Common myeloid progenitor, CD34-positive (primary cell): Measurements from ENCODE around the gene SYNGR3.
A peak's percentile ranks its signal among the peaks of the same experiment; 100 is the strongest.

Experiments used
- CTCF ChIA-PET: fragments of 350-600 bp; sonication (Branson Sonifier 250); formaldehyde crosslinking; loops from one replicate; lab custom pipeline; 2021; ENCODE audit warnings: antibody characterized with exemption; lab: Charles Lee
- POLR2A ChIA-PET: fragments of 350-600 bp; sonication (Branson Sonifier 250); formaldehyde crosslinking; loops from one replicate; lab custom pipeline; 2021; ENCODE audit warnings: antibody characterized with exemption; lab: Charles Lee
- DNase-seq, 3 donors: peaks; one replicate each; pipeline versions ENCODE4 v3.0.0 to v3.0.0-alpha.2; 2013
- H3K27ac ChIP-seq, 2 experiments: 1 replicate in 1 of 2; 2 replicates in 1 of 2; pipeline ENCODE4 v1.7.0; 2013; ENCODE audit warnings: inconsistent platforms in 2 of 2, low read length in 2 of 2, mild to moderate bottlenecking in 2 of 2, low read depth in 1 of 2, moderate library complexity in 1 of 2; ENCODE audit not compliant: severe bottlenecking in 2 of 2, insufficient read depth in 1 of 2, poor library complexity in 1 of 2
- H3K27me3 ChIP-seq, 5 experiments: replicated peaks in 2 of 5; 1 replicate in 3 of 5; 2 replicates in 2 of 5; pipeline versions ENCODE4 v1.6.1 to v1.7.0; 2013; ENCODE audit warnings: low read length in 4 of 5, mild to moderate bottlenecking in 2 of 5, moderate library complexity in 2 of 5, inconsistent platforms in 1 of 5; ENCODE audit not compliant: insufficient read depth in 5 of 5, control insufficient read depth in 4 of 5
- H3K36me3 ChIP-seq, 4 experiments: 1 replicate in 2 of 4; 2 replicates in 2 of 4; pipeline versions ENCODE4 v1.6.1 to v1.7.0; 2013; ENCODE audit warnings: low read length in 3 of 4, control low read depth in 1 of 4, mild to moderate bottlenecking in 1 of 4; ENCODE audit not compliant: control insufficient read depth in 4 of 4, insufficient read depth in 4 of 4
- H3K4me1 ChIP-seq, 4 experiments: 1 replicate in 3 of 4; 2 replicates in 1 of 4; pipeline versions ENCODE4 v1.6.1 to v1.7.1; 2013; ENCODE audit warnings: low read length in 3 of 4, mild to moderate bottlenecking in 3 of 4, control low read depth in 1 of 4, inconsistent platforms in 1 of 4, moderate library complexity in 1 of 4; ENCODE audit not compliant: control insufficient read depth in 4 of 4, insufficient read depth in 4 of 4; ENCODE audit errors: control extremely low read depth in 1 of 4
- H3K4me3 ChIP-seq, 7 experiments: 1 replicate in 4 of 7; 2 replicates in 3 of 7; pipeline versions ENCODE4 v1.5.1 to v1.7.0; 2013; ENCODE audit warnings: mild to moderate bottlenecking in 7 of 7, low read length in 6 of 7, moderate library complexity in 6 of 7, inconsistent platforms in 2 of 7, low read depth in 2 of 7, control low read depth in 1 of 7; ENCODE audit not compliant: insufficient read depth in 4 of 7, control insufficient read depth in 1 of 7; ENCODE audit errors: extremely low read depth in 1 of 7
- H3K9me3 ChIP-seq, 5 experiments: 1 replicate in 4 of 5; 2 replicates in 1 of 5; pipeline versions ENCODE4 v1.6.1 to v1.7.1; 2013; ENCODE audit warnings: low read length in 4 of 5, mild to moderate bottlenecking in 2 of 5, inconsistent platforms in 1 of 5, low read depth in 1 of 5, moderate library complexity in 1 of 5; ENCODE audit not compliant: control insufficient read depth in 4 of 5, insufficient read depth in 2 of 5; ENCODE audit errors: control extremely low read depth in 1 of 5
- whole genome bisulfite sequencing: methylation state at CpG from one replicate; pipeline ENCODE4 v1.1.5; 2013; ENCODE audit not compliant: insufficient coverage; 5-methylcytosine and 5-hydroxymethylcytosine counted together

SYNGR3 gene

DNA sequence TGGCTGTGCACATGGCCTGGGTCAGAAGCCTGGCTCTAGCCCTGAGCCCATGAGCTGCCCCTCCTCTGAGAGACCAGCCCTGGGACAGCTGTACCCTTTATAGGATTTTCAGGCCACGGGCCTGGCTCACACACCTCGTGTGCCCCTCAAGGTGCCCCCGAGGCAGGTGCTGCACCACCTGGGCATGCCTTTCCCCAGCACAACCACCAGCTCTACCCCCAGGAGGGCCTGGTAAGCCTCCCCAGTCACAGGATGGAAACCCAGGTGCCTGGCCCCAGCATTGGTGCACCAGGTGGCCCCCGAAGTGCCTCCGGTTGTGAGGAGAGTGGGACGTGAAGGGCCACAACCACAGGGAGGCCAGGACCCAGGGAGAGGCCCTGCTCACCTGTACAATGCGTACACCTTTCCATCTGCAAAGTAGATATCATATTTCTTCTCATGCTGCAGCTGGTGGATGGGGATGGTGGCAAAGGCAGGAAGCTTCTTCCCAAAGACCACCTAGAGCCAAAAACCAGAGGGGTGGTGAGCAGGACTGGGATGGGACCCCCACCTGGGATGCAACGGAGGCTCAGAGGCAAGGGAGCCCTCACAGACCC is 13.6 kb downstream of the SYNGR3 start:
- no peak for DNase-seq
- Histone ChIP-seq H3K9me3 (no peaks in the 10 kb centered on the region), H3K27ac (no peak overlapping the region), H3K4me1 (peaks cover 0 to 51% (median 47%) of the 10 kb centered on the region in 4 experiments), H3K4me3 (no peak overlapping the region), H3K27me3 (no peaks in the 10 kb centered on the region), H3K36me3 (peaks cover 0 to 73% (median 42%) of the 10 kb centered on the region in 4 experiments)
- ChIA-PET POLR2A (interaction anchor here (1.7 to 3.4 kb wide), 2 partner anchors 39 to 151 kb away, joined by 5 to 15 read pairs; partner anchors contain the start of genes RPS2 and TRAF7), CTCF (interaction anchor here (0.7 to 6.9 kb wide), 18 partner anchors 7 to 150 kb away, joined by 3 to 80 read pairs (median 6); partner anchors contain the start of genes GFER, NTHL1, RAB26 and TRAF7)
- WGBS: 85% methylated on average over 5 of the region's 8 CpGs

- peaks cover 0 to 58% (median 52%) of the 10 kb centered on the region in 4 experiments for H3K4me1 ChIP-seq
- peak; percentile 87 to 92 (median 88) for DNase-seq
- peak overlapping the region in 4 of 7 experiments; percentile 6 to 62 (median 44) for H3K4me3 ChIP-seq
- H3K27me3 ChIP-seq: no peaks in the 10 kb centered on the region
- WGBS: 39% methylated on average over 35 of the region's 36 CpGs
- H3K36me3 ChIP-seq: peaks cover 0 to 67% (median 37%) of the 10 kb centered on the region in 4 experiments
- H3K27ac ChIP-seq: no peak overlapping the region
- CTCF ChIA-PET: interaction anchor here (0.7 to 6.9 kb wide), 29 partner anchors 8 to 512 kb away, joined by 3 to 80 read pairs (median 4); partner anchors contain the start of genes GFER, NOXO1, NPW and NTHL1
- POLR2A ChIA-PET: interaction anchor here (1.7 to 3.4 kb wide), 2 partner anchors 39 to 150 kb away, joined by 5 to 15 read pairs; partner anchors contain the start of genes RPS2 and TRAF7
- no peaks in the 10 kb centered on the region for H3K9me3 ChIP-seq
Measured at GRCh38 chr16:2003827-2004641, 14.3 kb downstream of the SYNGR3 start.

GRCh38 chr16:2004795-2005517 is 15.2 kb downstream of the SYNGR3 start:
- H3K27me3 ChIP-seq: no peaks in the 10 kb centered on the region
- peak overlapping the region in 1 of 2 experiments; percentile 43 for H3K27ac ChIP-seq
- CTCF ChIA-PET: interaction anchor here (0.6 to 6.9 kb wide), 26 partner anchors 9 to 511 kb away, joined by 3 to 80 read pairs (median 4); partner anchors contain the start of genes GFER, NOXO1, NPW and NTHL1
- H3K9me3 ChIP-seq: no peaks in the 10 kb centered on the region
- H3K36me3 ChIP-seq: peaks cover 0 to 57% (median 32%) of the 10 kb centered on the region in 4 experiments
- POLR2A ChIA-PET: interaction anchor here (3.4 kb wide), 1 partner anchor 150 kb away, joined by 15 read pairs; the partner anchor contains the start of gene TRAF7
- WGBS: 60% methylated on average over 28 of the region's 34 CpGs
- no peak for DNase-seq
- H3K4me3 ChIP-seq: peak overlapping the region in 4 of 7 experiments; percentile 19 to 65 (median 48)
- peaks cover under 1 to 62% (median 55%) of the 10 kb centered on the region in 4 experiments for H3K4me1 ChIP-seq

DNA sequence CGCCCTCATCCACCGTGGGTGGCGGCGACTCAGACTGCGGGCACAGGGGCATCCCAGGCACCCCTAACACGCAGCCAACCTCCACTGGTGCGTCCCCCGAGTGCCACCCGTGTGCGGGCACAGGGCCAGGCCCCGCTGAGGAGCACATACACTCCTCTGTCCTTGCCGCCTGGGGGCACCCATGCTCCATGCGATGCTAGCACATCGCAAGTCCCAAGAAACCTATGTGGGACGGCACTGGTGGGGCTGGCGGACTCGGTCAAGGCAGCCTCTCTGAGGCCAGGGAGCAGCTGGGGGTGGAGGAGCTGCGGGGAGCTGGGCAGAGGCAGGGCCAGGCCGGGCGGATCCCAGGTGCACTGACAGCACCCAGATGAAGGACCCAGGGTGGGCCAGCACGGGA is 15.9 kb downstream of the SYNGR3 start:
- Histone ChIP-seq H3K36me3 (peaks cover 0 to 51% (median 25%) of the 10 kb centered on the region in 4 experiments), H3K27ac (peak overlapping the region in 1 of 2 experiments; percentile 91)

DNA sequence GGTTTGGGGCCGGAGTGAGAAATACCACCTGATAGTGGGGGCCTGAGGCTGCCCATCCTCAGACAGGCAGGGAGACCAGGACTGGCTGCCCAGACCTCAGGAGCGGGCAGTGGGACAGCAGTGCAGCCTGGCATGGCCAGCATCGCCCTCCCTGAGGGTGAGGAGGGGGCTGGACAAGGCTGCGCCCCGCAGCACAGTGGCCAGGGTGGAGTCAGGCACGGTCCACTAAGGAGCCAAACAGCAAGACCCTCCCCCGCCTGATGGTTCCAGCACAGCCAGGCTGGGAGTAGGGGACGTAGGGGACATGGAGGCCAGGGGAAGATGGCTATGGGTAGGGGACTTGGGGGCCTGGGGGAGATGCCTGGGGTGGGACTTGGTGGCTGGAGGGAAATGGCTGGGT is 16.5 kb downstream of the SYNGR3 start:
- ChIA-PET POLR2A (interaction anchor here (3.4 kb wide), 1 partner anchor 148 kb away, joined by 15 read pairs; the partner anchor contains the start of gene TRAF7), CTCF (interaction anchor here (0.6 to 6.9 kb wide), 13 partner anchors 10 to 147 kb away, joined by 3 to 80 read pairs (median 5); partner anchors contain the start of genes NPW, RAB26 and TRAF7)
- Histone ChIP-seq H3K27ac (peak overlapping the region; percentile 82 to 91), H3K36me3 (peaks cover 0 to 44% (median 20%) of the 10 kb centered on the region in 4 experiments), H3K27me3 (no peaks in the 10 kb centered on the region), H3K4me3 (peak overlapping the region in 2 of 7 experiments; percentile 11 to 47), H3K4me1 (peaks cover 7 to 69% (median 63%) of the 10 kb centered on the region in 4 experiments), H3K9me3 (no peaks in the 10 kb centered on the region)
- WGBS: 97% methylated on average over 7 of the region's 8 CpGs
- no peak for DNase-seq

More for the DNA sequence above, 15.9 kb downstream of the SYNGR3 start:
- DNase-seq: peak; percentile 86 to 92 (median 91)
- Histone ChIP-seq H3K4me3 (peak overlapping the region in 4 of 7 experiments; percentile 19 to 65 (median 48)), H3K9me3 (no peaks in the 10 kb centered on the region), H3K4me1 (peaks cover 7 to 69% (median 62%) of the 10 kb centered on the region in 4 experiments), H3K27me3 (no peaks in the 10 kb centered on the region)
- 20% methylated on average over 13 of the region's 21 CpGs for WGBS
- POLR2A ChIA-PET: interaction anchor here (3.4 kb wide), 1 partner anchor 149 kb away, joined by 15 read pairs; the partner anchor contains the start of gene TRAF7
- CTCF ChIA-PET: interaction anchor here (0.6 to 6.9 kb wide), 18 partner anchors 9 to 511 kb away, joined by 3 to 80 read pairs (median 4); partner anchors contain the start of genes NPW, RAB26 and TRAF7
